Left cardiac atrium (tissue), 4 donors: ENCODE data around the gene BBOX1. TPM values are rescaled to one million over a fixed set of nuclear protein-coding genes. Genes with fewer than 3 reads are reported as not detected.
"Not testable (repeated sequence)": the region's sequence is repeated elsewhere in the genome, so short reads cannot be mapped to it uniquely, and the experiment has no call there.

Source experiments
- ATAC-seq, 2 donors: fragments of 200-7000 bp; cut with Tn5 transposase; one replicate each; pipeline ENCODE4 v1.9.1; 2020; ENCODE audit warnings: mild to moderate bottlenecking in 2 of 2, moderate library complexity in 2 of 2
- DNase-seq: peaks from one replicate; pipeline ENCODE4 v3.0.0-alpha.2; 2020
- intact Hi-C, 2 donors: fragments of 100-400 bp; cut with DNase I; formaldehyde crosslinking; loops; one replicate each; pipeline versions ENCODE4 v1.14.1 to v1.15.1; 2022 to 2023
- total RNA-seq, 2 donors: library from RNA; stranded (reverse); fragmentation: NEBNext Ultra II Directional; extraction: Animal tissue kit (Norgen Biotek cat#: 25700); gene quantifications; one replicate each; pipeline ENCODE4 v1.2.1, GENCODE V29; 2021
- donor health status: DM: no; HTN: yes; CAD: no.
- donor health status: DM: no; HTN: yes; CAD: no; lungs with severe emphysema.
- donor health status: DM: yes; HTN: yes; CAD: no.
- donor health status: Dilated cardiomyopathy.

Gene BBOX1
- total RNA-seq, 2 donors from 2014 or later = 0.18 to 0.29 TPM

- DNase-seq = no peak
- intact Hi-C loops = loop anchor here in 1 of 2 donors (10.0 kb wide), 1 partner anchor 865 kb away; no protein-coding TSS in a partner anchor
- ATAC-seq = peak in 1 of 2 donors; percentile 70
Measured at GRCh38 chr11:27159335-27159679, 118.7 kb downstream of the BBOX1 start.

DNA sequence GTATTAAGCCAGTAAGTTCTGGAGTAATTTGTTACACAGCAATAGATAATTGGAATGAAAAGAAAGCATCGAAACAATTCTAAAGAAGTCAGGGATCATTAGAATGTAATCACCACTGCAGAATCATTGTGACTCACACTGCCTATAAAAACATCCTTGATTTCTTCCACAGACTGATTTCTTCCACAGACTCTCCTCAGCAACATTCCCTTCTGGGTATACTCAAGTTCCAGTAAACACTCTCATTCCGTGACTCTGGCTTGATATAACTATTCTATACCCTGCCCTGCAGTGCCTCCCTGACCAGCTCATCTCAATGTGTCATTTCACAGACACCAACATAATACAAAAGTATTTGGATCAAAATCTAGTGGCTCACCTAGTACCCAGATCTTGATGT lies 120.5 kb downstream of the BBOX1 start:
- intact Hi-C loops = loop anchor here (2.0 to 10.0 kb wide), 2 partner anchors 406 to 864 kb away; no protein-coding TSS in a partner anchor
- DNase-seq (no peak), ATAC-seq (no peak)

- DNase-seq (no peak), ATAC-seq (no peak)
- intact Hi-C loops = loop anchor here in 1 of 2 donors (10.0 kb wide), 1 partner anchor 407 kb away; no protein-coding TSS in a partner anchor
Measured at GRCh38 chr11:27162237-27162636, 121.6 kb downstream of the BBOX1 start.

GRCh38 chr11:27166130-27166529 lies 125.5 kb downstream of the BBOX1 start:
- intact Hi-C loops = loop anchor here in 1 of 2 donors (10.0 kb wide), 1 partner anchor 411 kb away; no protein-coding TSS in a partner anchor
- ATAC-seq (no peak), DNase-seq (no peak)

- DNase-seq (no peak), ATAC-seq (no peak)
- intact Hi-C loops = no loop called here
Measured at GRCh38 chr11:27171376-27171958, 130.9 kb downstream of the BBOX1 start.

DNA sequence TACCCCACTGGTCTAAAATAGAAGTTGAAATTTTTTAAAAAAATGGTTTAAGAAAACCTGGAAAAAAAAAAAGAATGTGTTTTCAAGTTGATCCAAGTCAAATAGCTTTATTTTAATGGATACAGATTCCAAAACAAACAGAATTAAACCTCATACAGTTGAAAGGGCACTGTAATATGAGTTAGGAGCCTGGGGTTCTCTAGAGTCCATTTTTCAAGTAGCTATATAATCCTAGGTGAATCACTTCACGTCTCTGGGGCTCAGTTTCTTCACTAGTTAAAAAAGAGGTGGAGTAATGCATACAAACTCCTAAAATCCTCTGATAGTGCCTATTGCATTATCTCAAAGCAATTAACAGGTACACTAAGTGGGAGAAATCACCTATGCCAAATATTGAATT lies 132.9 kb downstream of the BBOX1 start:
- intact Hi-C loops = no loop called here
- DNase-seq (no peak), ATAC-seq (no peak)

DNA sequence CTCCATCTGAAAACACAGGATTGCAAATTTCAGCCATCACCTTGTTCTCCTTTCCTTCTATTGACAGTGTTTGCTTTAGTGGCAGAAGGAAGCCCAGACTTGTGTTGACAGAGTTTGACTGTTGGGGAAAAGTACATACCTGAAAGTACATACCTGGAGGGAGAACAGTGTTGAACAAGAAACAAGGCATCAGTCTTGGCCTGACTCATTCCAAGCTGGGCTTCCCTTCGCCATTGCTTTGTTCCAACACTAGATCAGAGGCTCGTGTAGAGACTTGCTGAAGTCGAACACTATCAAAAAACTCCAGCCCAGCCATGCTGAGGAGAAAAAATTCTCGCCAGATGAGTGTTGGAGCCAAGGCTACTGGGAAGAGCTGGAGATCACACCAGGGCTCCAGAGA lies 133.4 kb downstream of the BBOX1 start:
- DNase-seq = no peak
- ATAC-seq = no peak
- intact Hi-C loops = no loop called here

GRCh38 chr11:27174672-27175210 lies 134.1 kb downstream of the BBOX1 start:
- DNase-seq = no peak
- no peak for ATAC-seq
- intact Hi-C loops = no loop called here

DNA sequence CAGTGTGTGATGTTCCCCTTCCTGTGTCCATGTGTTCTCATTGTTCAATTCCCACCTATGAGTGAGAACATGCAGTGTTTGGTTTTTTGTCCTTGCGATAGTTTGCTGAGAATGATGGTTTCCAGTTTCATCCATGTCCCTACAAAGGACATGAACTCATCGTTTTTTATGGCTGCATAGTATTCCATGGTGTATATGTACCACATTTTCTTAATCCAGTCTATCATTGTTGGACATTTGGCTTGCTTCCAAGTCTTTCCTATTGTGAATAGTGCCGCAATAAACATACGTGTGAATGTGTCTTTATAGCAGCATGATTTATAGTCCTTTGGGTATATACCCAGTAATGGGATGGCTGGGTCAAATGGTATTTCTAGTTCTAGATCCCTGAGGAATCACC lies 134.9 kb downstream of the BBOX1 start:
- DNase-seq, ATAC-seq, intact Hi-C loops: not testable (repeated sequence)

Other genes starting within 250 kb of the BBOX1 start
- gene FIBIN, start 46.7 kb upstream of the BBOX1 start, total RNA-seq = 10 to 100 TPM in 1 of 2 donors, 1 to 10 TPM in 1; 9.4 to 14.3 TPM